Measurements from ENCODE around the gene NR2C1. TPM values are rescaled to one million over a fixed set of nuclear protein-coding genes. Genes with fewer than 3 reads are reported as not detected.

NR2C1 gene
- total and polyA plus RNA-seq, 11 donors: 11.0 to 45.6 (median 34.5) TPM

DNA sequence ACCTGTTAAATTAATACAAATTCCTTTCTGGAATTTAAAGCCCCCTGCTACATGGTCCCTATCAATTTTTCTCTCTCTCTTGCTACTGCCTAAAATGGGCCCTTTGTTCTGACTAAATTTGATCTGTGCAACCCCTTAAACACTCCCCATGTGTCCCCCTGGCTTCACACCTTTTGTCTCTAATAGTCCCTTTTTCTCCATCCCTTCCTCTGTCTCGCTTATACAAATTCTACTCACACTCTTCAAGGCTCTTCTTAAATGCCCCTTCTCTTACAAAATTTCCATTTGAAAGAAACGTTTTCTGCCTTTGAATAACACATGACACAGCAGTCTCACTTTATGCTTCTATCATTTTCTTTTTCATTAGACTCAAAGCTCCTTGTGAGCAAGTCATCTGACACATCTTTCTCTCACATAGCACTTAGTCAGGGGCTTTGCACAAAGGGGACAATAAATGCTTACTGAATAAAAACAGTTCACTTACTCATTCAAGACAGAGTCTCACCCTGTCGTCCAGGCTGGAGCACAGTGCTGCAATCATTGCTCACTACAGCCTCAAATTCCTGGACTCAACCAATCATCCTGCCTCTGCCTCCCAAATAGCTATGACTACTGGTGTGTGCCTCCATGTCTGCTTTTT is 41.5 kb upstream of the NR2C1 start:
- Histone ChIP-seq H3K4me3 (no peak overlapping the region), H3K9me3 (no peaks in the 10 kb centered on the region), H3K4me1 (peaks cover 0 to 24% (median 9%) of the 10 kb centered on the region in 12 donors), H3K27me3 (no peaks in the 10 kb centered on the region), H3K27ac (no peak overlapping the region), H3K36me3 (peaks cover 0 to 37% (median 13%) of the 10 kb centered on the region in 9 donors)
- ATAC-seq (no peak), DNase-seq (no peak)
- intact Hi-C loops (cut with DNase I): loop anchor here in 6 of 10 donors (5.0 to 10.0 kb wide), 4 partner anchors 100 to 417 kb away; partner anchors contain the start of genes FGD6 (in 5 of the 6) and VEZT (in 5 of the 6)
- WGBS, 4 donors: 63 to 73% (median 72%) methylated on average over 3 of the region's 3 CpGs
- TF ChIP-seq, protein P1, sequence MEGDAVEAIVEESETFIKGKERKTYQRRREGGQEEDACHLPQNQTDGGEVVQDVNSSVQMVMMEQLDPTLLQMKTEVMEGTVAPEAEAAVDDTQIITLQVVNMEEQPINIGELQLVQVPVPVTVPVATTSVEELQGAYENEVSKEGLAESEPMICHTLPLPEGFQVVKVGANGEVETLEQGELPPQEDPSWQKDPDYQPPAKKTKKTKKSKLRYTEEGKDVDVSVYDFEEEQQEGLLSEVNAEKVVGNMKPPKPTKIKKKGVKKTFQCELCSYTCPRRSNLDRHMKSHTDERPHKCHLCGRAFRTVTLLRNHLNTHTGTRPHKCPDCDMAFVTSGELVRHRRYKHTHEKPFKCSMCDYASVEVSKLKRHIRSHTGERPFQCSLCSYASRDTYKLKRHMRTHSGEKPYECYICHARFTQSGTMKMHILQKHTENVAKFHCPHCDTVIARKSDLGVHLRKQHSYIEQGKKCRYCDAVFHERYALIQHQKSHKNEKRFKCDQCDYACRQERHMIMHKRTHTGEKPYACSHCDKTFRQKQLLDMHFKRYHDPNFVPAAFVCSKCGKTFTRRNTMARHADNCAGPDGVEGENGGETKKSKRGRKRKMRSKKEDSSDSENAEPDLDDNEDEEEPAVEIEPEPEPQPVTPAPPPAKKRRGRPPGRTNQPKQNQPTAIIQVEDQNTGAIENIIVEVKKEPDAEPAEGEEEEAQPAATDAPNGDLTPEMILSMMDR (IDR thresholded peaks at IDR 0.05): no peak
- TF ChIP-seq POLR2A (IDR thresholded peaks at IDR 0.05): no peak

DNA sequence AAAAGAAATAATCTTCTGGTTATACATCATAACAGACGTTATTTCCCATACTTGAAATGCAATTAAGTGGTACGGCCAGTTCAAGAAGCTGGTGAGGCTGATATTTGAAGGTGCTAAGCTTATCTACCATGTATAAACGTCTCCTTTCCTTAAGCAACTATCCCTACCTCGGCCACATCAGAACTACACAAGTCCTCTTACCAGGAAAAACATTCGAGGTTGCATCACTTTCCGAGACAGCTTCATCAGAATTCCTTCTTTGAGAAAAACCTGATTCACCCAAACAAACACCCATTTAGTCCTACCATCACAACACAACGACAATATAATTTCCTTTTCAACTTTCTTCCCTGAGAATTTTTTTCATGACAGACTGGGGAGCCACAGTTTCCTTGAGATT is 33.9 kb upstream of the NR2C1 start:
- intact Hi-C loops (cut with DNase I): no loop called here
- ATAC-seq: no peak
- no peak for TF ChIP-seq POLR2A (IDR thresholded peaks at IDR 0.05)
- TF ChIP-seq, protein P1 (IDR thresholded peaks at IDR 0.05): no peak
- H3K27ac ChIP-seq: no peak overlapping the region
- no peaks in the 10 kb centered on the region for H3K27me3 ChIP-seq
- H3K4me3 ChIP-seq: no peak overlapping the region
- peaks cover 0 to 7% (median 0%) of the 10 kb centered on the region in 12 donors for H3K4me1 ChIP-seq
- 88 to 91% (median 89%) methylated on average over 7 of the region's 7 CpGs for WGBS, 4 donors
- peaks cover 0 to 73% (median 43%) of the 10 kb centered on the region in 9 donors for H3K36me3 ChIP-seq
- no peak for DNase-seq
- H3K9me3 ChIP-seq: no peaks in the 10 kb centered on the region

DNA sequence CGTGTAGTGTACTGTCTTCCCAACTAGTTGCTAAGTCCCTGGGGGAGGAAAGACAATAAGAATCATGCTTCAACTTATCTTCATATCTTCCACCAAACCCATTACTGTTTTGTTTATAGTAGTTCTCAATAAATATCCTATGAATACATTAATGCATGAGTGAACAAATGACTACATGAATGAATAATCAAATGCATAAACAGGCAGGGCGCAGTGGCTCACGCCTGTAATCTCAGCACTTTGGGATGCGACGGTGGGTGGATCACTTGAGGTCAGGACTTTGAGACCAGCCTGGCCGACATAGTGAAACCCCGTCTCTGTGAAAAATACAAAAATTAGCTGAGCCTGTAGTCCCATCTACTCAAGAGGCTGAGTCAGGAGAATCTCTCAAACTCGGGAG is 32.1 kb upstream of the NR2C1 start:
- peaks cover 0 to 61% (median 38%) of the 10 kb centered on the region in 9 donors for H3K36me3 ChIP-seq

DNA sequence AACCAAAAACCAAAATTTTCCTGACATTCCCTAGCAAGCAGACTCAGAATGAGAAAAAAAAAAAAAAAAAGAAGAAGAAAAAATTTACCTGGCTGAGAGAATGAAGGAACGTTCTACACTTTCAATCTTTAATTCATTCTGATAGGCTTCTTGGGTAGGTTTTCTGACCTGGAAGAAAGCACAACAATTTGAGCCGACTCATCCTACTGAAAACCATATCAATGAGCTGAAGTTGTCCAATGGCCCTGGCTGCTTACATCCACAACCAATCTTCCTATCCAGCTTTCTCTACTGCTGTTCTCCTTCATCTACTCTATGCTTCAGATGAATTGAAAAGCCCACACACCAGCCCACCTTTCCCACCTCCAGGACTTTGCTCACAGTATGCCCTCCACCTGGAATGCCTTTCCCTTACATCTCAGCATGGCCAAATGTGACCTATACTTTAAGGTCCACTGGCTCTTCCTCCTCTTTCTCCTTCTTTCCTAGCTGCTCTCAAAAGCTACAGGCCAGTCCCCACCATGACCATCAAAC is 31.6 kb upstream of the NR2C1 start:
- H3K4me1 ChIP-seq: peaks cover 0 to 7% (median 0%) of the 10 kb centered on the region in 12 donors
- no peak overlapping the region for H3K4me3 ChIP-seq
- H3K27me3 ChIP-seq: no peaks in the 10 kb centered on the region
- intact Hi-C loops (cut with DNase I): no loop called here
- ATAC-seq (no peak), DNase-seq (no peak)
- peaks cover 0 to 61% (median 38%) of the 10 kb centered on the region in 9 donors for H3K36me3 ChIP-seq
- no peaks in the 10 kb centered on the region for H3K9me3 ChIP-seq
- TF ChIP-seq, protein P1 (IDR thresholded peaks at IDR 0.05): no peak
- no peak for TF ChIP-seq POLR2A (IDR thresholded peaks at IDR 0.05)
- H3K27ac ChIP-seq: no peak overlapping the region
- 93 to 99% (median 95%) methylated on average over 2 of the region's 2 CpGs for WGBS, 4 donors

More for the DNA sequence above, 32.1 kb upstream of the NR2C1 start:
- no peak overlapping the region for H3K27ac ChIP-seq
- DNase-seq (no peak), ATAC-seq (no peak)
- H3K4me1 ChIP-seq: peaks cover 0 to 7% (median 0%) of the 10 kb centered on the region in 12 donors
- no peak for TF ChIP-seq POLR2A (IDR thresholded peaks at IDR 0.05)
- TF ChIP-seq, protein P1 (IDR thresholded peaks at IDR 0.05): no peak
- H3K4me3 ChIP-seq: no peak overlapping the region
- 89 to 95% (median 94%) methylated on average over 8 of the region's 8 CpGs for WGBS, 4 donors
- intact Hi-C loops (cut with DNase I): no loop called here
- H3K9me3 ChIP-seq: no peaks in the 10 kb centered on the region
- H3K27me3 ChIP-seq: no peaks in the 10 kb centered on the region
